MCF 10A (cell line): Measurements from ENCODE around the gene CD300H. TPM values are rescaled to one million over a fixed set of nuclear protein-coding genes. Genes with fewer than 3 reads are reported as not detected.
"Not testable (repeated sequence)": the region's sequence is repeated elsewhere in the genome, so short reads cannot be mapped to it uniquely, and the experiment has no call there.

Source experiments
- BruUV-seq: library from RNA; stranded (reverse); fragments of 400-500 nt; replicated peaks from 2 replicates; lab custom pipeline; 2021; lab: Mats Ljungman, UMichigan
- CTCF ChIA-PET: fragments of 300-600 bp; sonication (Branson Sonifier 250); formaldehyde crosslinking; extraction: SDS; loops from one replicate; lab custom pipeline; 2021; ENCODE audit warnings: antibody characterized with exemption, inconsistent platforms; lab: Yijun Ruan, JAX
- POLR2A ChIA-PET: fragments of 300-600, 350-650 bp; sonication (Branson Sonifier 250); formaldehyde crosslinking; extraction: SDS; loops from one replicate; lab custom pipeline; 2020; ENCODE audit warnings: antibody characterized with exemption, inconsistent platforms; lab: Yijun Ruan, JAX
- DNase-seq: peaks from one replicate; pipeline ENCODE4 v3.0.0-alpha.2; 2018; ENCODE audit not compliant: unreplicated experiment
- H3K27ac Mint-ChIP-seq: one replicate; pipeline ENCODE4 v1.8.0; 2022; ENCODE audit warnings: mild to moderate bottlenecking, low read depth, mixed read lengths; ENCODE audit not compliant: unreplicated experiment
- H3K27me3 Mint-ChIP-seq: one replicate; pipeline ENCODE4 v1.8.0; 2022; ENCODE audit warnings: mixed read lengths; ENCODE audit not compliant: insufficient read depth, unreplicated experiment
- H3K36me3 Mint-ChIP-seq: one replicate; pipeline ENCODE4 v1.8.0; 2022; ENCODE audit warnings: mild to moderate bottlenecking, moderate library complexity, mixed read lengths; ENCODE audit not compliant: insufficient read depth, unreplicated experiment
- H3K4me1 Mint-ChIP-seq: one replicate; pipeline ENCODE4 v1.8.0; 2022; ENCODE audit warnings: mixed read lengths; ENCODE audit not compliant: insufficient read depth, unreplicated experiment
- H3K4me3 Mint-ChIP-seq: one replicate; pipeline ENCODE4 v1.8.0; 2022; ENCODE audit warnings: mild to moderate bottlenecking, moderate library complexity, mixed read lengths; ENCODE audit not compliant: unreplicated experiment
- H3K9me3 Mint-ChIP-seq: one replicate; pipeline ENCODE4 v1.8.0; 2022; ENCODE audit warnings: mixed read lengths; ENCODE audit not compliant: unreplicated experiment
- CTCF ChIP-seq: fragments of 200-600 bp; IDR thresholded peaks from one replicate; pipeline ENCODE4 v1.8.0; 2022; ENCODE audit warnings: antibody characterized with exemption, mild to moderate bottlenecking; ENCODE audit not compliant: unreplicated experiment
- intact Hi-C: fragments of 100-400 bp; cut with micrococcal nuclease; formaldehyde crosslinking; loops from 2 replicates; pipeline ENCODE4 v1.14.1; 2022
- total RNA-seq: library from RNA; stranded (reverse); gene quantifications from 2 replicates; pipeline ENCODE4 v1.2.3, GENCODE V29; 2022

CD300H gene
- total RNA-seq, 1 experiment from 2014 or later: not detected

DNA sequence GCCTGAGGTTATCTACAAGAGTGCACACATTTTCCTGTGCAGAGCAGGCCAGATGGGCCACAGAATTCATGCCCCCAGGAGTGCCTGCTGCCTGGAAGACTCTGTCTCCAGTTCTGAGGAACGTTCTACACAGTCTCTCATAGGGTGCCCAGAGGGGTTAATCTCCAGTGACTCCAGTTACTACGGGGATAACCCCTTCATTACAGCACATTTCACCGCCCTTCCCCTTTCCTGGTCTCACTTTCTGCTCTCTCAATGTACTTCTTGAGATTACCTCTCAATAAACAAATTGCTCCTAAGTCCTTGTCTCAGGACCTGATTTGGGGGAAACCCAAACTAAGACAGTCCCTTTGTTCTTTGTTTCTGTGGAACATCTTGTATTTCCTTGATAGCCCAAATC is 5.7 kb downstream of the CD300H start:
- no peak overlapping the region for H3K4me3 Mint-ChIP-seq
- ChIA-PET POLR2A (no interaction called here), CTCF (no interaction called here)
- no TSS peak for BruUV-seq
- no peaks in the 10 kb centered on the region for H3K27me3 Mint-ChIP-seq
- TF ChIP-seq CTCF: no peak
- intact Hi-C loops: loop anchor here (10.0 kb wide), 1 partner anchor 303 kb away; no protein-coding TSS in a partner anchor
- H3K36me3 Mint-ChIP-seq: no peaks in the 10 kb centered on the region
- no peak overlapping the region for H3K27ac Mint-ChIP-seq
- H3K4me1 Mint-ChIP-seq: peaks cover 8% of the 10 kb centered on the region
- DNase-seq: no peak
- peaks cover 9% of the 10 kb centered on the region for H3K9me3 Mint-ChIP-seq

DNA sequence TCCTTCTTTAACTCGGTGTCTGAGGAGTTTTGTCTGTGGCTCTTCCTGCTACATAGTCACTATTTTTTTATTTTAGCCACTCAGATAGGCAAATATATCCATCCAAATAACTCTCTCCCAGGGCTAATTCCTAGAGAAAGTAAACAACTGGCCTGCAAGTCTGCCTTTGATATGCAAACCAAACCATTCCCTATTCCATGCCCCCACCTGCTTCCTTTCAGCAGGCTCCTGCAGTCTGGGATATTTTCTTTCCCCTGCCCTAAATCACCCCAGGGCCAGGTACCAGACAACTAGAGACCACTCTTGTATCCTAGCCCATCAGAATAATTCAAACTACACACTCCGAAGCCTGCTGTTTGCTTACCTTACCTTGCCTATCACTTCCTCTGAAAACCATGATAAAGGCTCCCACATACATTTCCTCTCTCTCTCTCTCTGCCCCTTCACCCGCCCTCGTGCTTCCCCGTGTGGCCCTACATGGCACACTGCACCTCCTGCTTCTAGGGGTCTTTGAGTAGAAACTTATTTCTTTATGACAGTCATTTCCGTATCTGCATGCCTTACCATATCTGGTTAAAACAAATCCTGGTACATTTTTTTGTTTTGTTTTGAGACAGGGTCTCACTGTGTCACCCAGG is 8.3 kb downstream of the CD300H start:
- DNase-seq: no peak
- peaks cover 9% of the 10 kb centered on the region for H3K9me3 Mint-ChIP-seq
- H3K27ac Mint-ChIP-seq: no peak overlapping the region
- no peaks in the 10 kb centered on the region for H3K4me1 Mint-ChIP-seq
- TF ChIP-seq CTCF: no peak
- ChIA-PET POLR2A (no interaction called here), CTCF (no interaction called here)
- H3K4me3 Mint-ChIP-seq: no peak overlapping the region
- intact Hi-C loops: no loop called here
- no peaks in the 10 kb centered on the region for H3K27me3 Mint-ChIP-seq
- BruUV-seq: no TSS peak
- H3K36me3 Mint-ChIP-seq: no peaks in the 10 kb centered on the region

DNA sequence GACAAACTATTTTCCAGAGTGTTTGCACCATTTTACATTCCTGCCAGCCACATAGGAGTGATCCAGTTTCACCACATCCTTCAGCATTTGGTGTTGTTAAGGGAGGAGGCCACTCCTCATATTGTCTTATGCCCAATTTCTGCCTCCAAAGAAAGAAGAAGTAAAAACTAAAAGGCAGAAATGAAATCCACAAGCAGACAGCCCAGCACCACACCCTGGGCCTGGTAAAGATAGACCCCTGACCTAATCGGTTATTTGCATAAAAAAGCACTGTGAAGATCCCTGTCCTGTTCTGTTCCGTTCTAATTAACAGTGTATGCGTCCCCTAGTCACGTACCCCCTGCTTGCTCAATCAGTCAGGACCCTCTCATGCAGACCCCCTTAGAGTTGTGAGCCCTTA is 8.9 kb downstream of the CD300H start:
- DNase-seq, H3K27ac Mint-ChIP-seq, H3K27me3 Mint-ChIP-seq, H3K4me1 Mint-ChIP-seq, BruUV-seq, H3K9me3 Mint-ChIP-seq, H3K4me3 Mint-ChIP-seq, intact Hi-C loops, H3K36me3 Mint-ChIP-seq: not testable (repeated sequence)
- ChIA-PET CTCF (interaction anchor here (2.1 kb wide), 1 partner anchor 8 kb away, joined by 9 read pairs; no protein-coding TSS in a partner anchor), POLR2A (interaction anchor here (0.6 to 0.9 kb wide), 2 partner anchors 18 to 315 kb away, joined by 3 to 4 read pairs; no protein-coding TSS in a partner anchor)

DNA sequence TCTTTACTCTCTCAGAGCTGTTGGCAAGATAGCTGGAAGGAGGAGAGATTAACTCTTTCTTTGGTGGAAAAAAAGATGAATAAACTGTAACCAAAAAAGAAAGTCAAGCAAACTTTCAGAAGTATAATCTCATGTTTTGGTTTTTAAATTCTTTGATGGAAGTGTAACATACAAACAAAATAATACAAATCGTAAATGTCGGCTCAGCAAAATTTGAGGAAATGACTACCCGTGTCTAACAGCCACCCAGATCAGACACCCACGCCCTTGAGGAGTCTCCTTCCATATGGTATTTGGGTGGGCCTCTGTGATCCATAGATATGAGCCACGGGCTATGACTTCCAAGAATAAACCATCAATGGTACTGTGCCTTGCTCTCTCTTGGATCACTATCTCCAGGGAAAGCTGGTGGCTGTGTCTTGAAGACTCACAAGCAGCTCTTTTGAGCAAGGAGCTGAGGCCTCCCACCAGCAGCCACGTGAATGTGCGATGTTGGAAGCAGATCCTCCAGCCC is 11.8 kb downstream of the CD300H start:
- POLR2A ChIA-PET: no interaction called here
- intact Hi-C loops: no loop called here
- CTCF ChIA-PET: interaction anchor here (0.5 to 1.5 kb wide), 2 partner anchors 46 to 54 kb away, joined by 3 read pairs; no protein-coding TSS in a partner anchor
- no peak overlapping the region for H3K27ac Mint-ChIP-seq
- H3K4me3 Mint-ChIP-seq: no peak overlapping the region
- H3K36me3 Mint-ChIP-seq: no peaks in the 10 kb centered on the region
- no peak for TF ChIP-seq CTCF
- no peaks in the 10 kb centered on the region for H3K27me3 Mint-ChIP-seq
- H3K9me3 Mint-ChIP-seq: no peaks in the 10 kb centered on the region
- no peak for DNase-seq
- peaks cover 15% of the 10 kb centered on the region for H3K4me1 Mint-ChIP-seq
- BruUV-seq: no TSS peak
